HG02870 (cell line): ENCODE data around the gene KCNIP4.

Experiments
- ATAC-seq: cut with Tn5 transposase; IDR thresholded peaks from one replicate; pipeline ENCODE4 v1.9.1; 2021; ENCODE audit warnings: mild to moderate bottlenecking, moderate library complexity; ENCODE audit not compliant: unreplicated experiment

Gene KCNIP4

GRCh38 chr4:21768349-21769310, 179.9 kb downstream of the KCNIP4 start:
- ATAC-seq: peak; percentile 50

- ATAC-seq: peak; percentile 54
Measured at GRCh38 chr4:21765810-21766407, 182.7 kb downstream of the KCNIP4 start.

- no peak for ATAC-seq
Measured at GRCh38 chr4:21763855-21764254, 184.7 kb downstream of the KCNIP4 start.

- no peak for ATAC-seq
Measured at GRCh38 chr4:21757248-21757647, 191.3 kb downstream of the KCNIP4 start.

GRCh38 chr4:21753084-21753760, 195.3 kb downstream of the KCNIP4 start:
- no peak for ATAC-seq

GRCh38 chr4:21752616-21753015, 196.0 kb downstream of the KCNIP4 start:
- no peak for ATAC-seq

- no peak for ATAC-seq
Measured at GRCh38 chr4:21749924-21750323, 198.6 kb downstream of the KCNIP4 start.

GRCh38 chr4:21749412-21749811, 199.2 kb downstream of the KCNIP4 start:
- no peak for ATAC-seq

- ATAC-seq: no peak
Measured at GRCh38 chr4:21744046-21744445, 204.5 kb downstream of the KCNIP4 start.

GRCh38 chr4:21742326-21742725, 206.2 kb downstream of the KCNIP4 start:
- no peak for ATAC-seq

- no peak for ATAC-seq
Measured at GRCh38 chr4:21738821-21739220, 209.8 kb downstream of the KCNIP4 start.

GRCh38 chr4:21735866-21736265, 212.7 kb downstream of the KCNIP4 start:
- ATAC-seq: no peak

GRCh38 chr4:21733894-21734630, 214.5 kb downstream of the KCNIP4 start:
- ATAC-seq: no peak

GRCh38 chr4:21728304-21728703, 220.3 kb downstream of the KCNIP4 start:
- no peak for ATAC-seq

GRCh38 chr4:21726255-21726815, 222.2 kb downstream of the KCNIP4 start:
- no peak for ATAC-seq

- ATAC-seq: no peak
Measured at GRCh38 chr4:21722157-21722839, 226.3 kb downstream of the KCNIP4 start.

- ATAC-seq: no peak
Measured at GRCh38 chr4:21716531-21716930, 232.0 kb downstream of the KCNIP4 start.

GRCh38 chr4:21710179-21710835, 238.3 kb downstream of the KCNIP4 start:
- ATAC-seq: no peak

GRCh38 chr4:21709761-21710160, 238.8 kb downstream of the KCNIP4 start:
- no peak for ATAC-seq

- no peak for ATAC-seq
Measured at GRCh38 chr4:21709031-21709430, 239.5 kb downstream of the KCNIP4 start.
